Esophagus squamous epithelium (tissue), 4 donors: Measurements from ENCODE around the gene PCBP2.

Experiments
- CTCF ChIP-seq, 6 experiments: fragments of 450-650 bp in 4 of 6; fragments of 200-600 bp in 2 of 6; sonication (generic) in 2 of 6; IDR thresholded peaks; one replicate each; pipeline ENCODE4 v1.5.1; 2016 to 2019; ENCODE audit warnings: antibody characterized with exemption in 6 of 6, mild to moderate bottlenecking in 4 of 6, moderate library complexity in 4 of 6
- POLR2A ChIP-seq, 4 donors: fragments of 450-650 bp; IDR thresholded peaks; one replicate each; pipeline ENCODE4 v1.6.1; 2017; ENCODE audit warnings: antibody characterized with exemption in 4 of 4, mild to moderate bottlenecking in 4 of 4, moderate library complexity in 3 of 4

GRCh38 chr12:53454707-53455106 lies 2.8 kb downstream of the PCBP2 start:
- TF ChIP-seq CTCF (IDR thresholded peaks at IDR 0.05), result no peak
- no peak for TF ChIP-seq POLR2A (IDR thresholded peaks at IDR 0.05)
